SK-N-SH (cell line): Measurements from ENCODE around the gene TUBB3. TPM values are rescaled to one million over a fixed set of nuclear protein-coding genes. Genes with fewer than 3 reads are reported as not detected.

ENCODE experiments used
- CTCF ChIA-PET: fragments of 300-600, 350-600 bp; formaldehyde crosslinking; extraction: SDS; loops from one replicate; lab custom pipeline; 2021; lab: Yijun Ruan, JAX
- POLR2A ChIA-PET: fragments of 350-600 bp; sonication (Branson Sonifier 250); formaldehyde crosslinking; extraction: SDS; loops from one replicate; lab custom pipeline; 2020; ENCODE audit warnings: antibody characterized with exemption, inconsistent platforms; lab: Yijun Ruan, JAX
- DNase-seq: peaks from one replicate; pipeline ENCODE4 v3.0.0; 2012
- H2AFZ ChIP-seq: fragments of 200-600 bp; sonication (generic); 2 replicates; pipeline ENCODE4 v1.8.1; 2016; ENCODE audit warnings: antibody characterized with exemption, mild to moderate bottlenecking, low read depth
- H3F3A ChIP-seq: fragments of 200-600 bp; sonication (generic); replicated peaks from 2 replicates; pipeline ENCODE3; 2016; ENCODE audit warnings: antibody characterized with exemption, mild to moderate bottlenecking; ENCODE audit not compliant: insufficient read depth
- H3K27ac ChIP-seq, 2 experiments: fragments of 200-500 bp in 1 of 2; fragments of 200-600 bp in 1 of 2; sonication (Bioruptor generic) in 1 of 2; sonication (generic), shearing (Covaris generic) in 1 of 2; 2 replicates each; pipeline versions ENCODE4 v1.5.1 to v1.6.1; 2014 to 2016; ENCODE audit warnings: low read depth in 2 of 2, inconsistent platforms in 1 of 2, low read length in 1 of 2, mild to moderate bottlenecking in 1 of 2, mixed read lengths in 1 of 2
- H3K27me3 ChIP-seq: fragments of 200-600 bp; sonication (generic), shearing (Covaris generic); 2 replicates; pipeline ENCODE4 v1.6.1; 2016; ENCODE audit warnings: mixed run types; ENCODE audit not compliant: insufficient read depth
- H3K36me3 ChIP-seq, 2 experiments: fragments of 200-500 bp in 1 of 2; fragments of 200-600 bp in 1 of 2; sonication (Bioruptor generic) in 1 of 2; sonication (generic) in 1 of 2; replicated peaks in 1 of 2; 2 replicates each; pipeline versions ENCODE3 to v1.5.1; 2014 to 2016; ENCODE audit warnings: low read length in 1 of 2, mild to moderate bottlenecking in 1 of 2; ENCODE audit not compliant: insufficient read depth in 2 of 2, control insufficient read depth in 1 of 2
- H3K4me1 ChIP-seq, 2 experiments: fragments of 200-500 bp in 1 of 2; fragments of 200-600 bp in 1 of 2; sonication (Bioruptor generic) in 1 of 2; sonication (generic), shearing (Covaris generic) in 1 of 2; 2 replicates each; pipeline versions ENCODE4 v1.5.1 to v1.6.1; 2014 to 2016; ENCODE audit warnings: low read depth in 1 of 2, low read length in 1 of 2, mixed run types in 1 of 2; ENCODE audit not compliant: insufficient read depth in 2 of 2, control insufficient read depth in 1 of 2
- H3K4me2 ChIP-seq: fragments of 200-600 bp; sonication (generic), shearing (Covaris generic); 2 replicates; pipeline ENCODE4 v1.6.1; 2017; ENCODE audit warnings: mixed run types
- H3K4me3 ChIP-seq, 2 experiments: fragments of 200-500 bp in 1 of 2; fragments of 200-600 bp in 1 of 2; sonication (Bioruptor generic) in 1 of 2; sonication (generic), shearing (Covaris generic) in 1 of 2; 2 replicates each; pipeline versions ENCODE4 v1.5.1 to v1.8.1; 2014 to 2016; ENCODE audit warnings: low read depth in 2 of 2, inconsistent platforms in 1 of 2, low read length in 1 of 2, mild to moderate bottlenecking in 1 of 2, mixed read lengths in 1 of 2, moderate library complexity in 1 of 2
- H3K79me2 ChIP-seq: fragments of 200-600 bp; sonication (generic); 2 replicates; pipeline ENCODE4 v1.8.1; 2017; ENCODE audit warnings: mild to moderate bottlenecking; ENCODE audit not compliant: insufficient read depth
- H3K9ac ChIP-seq: fragments of 200-600 bp; sonication (generic); 2 replicates; pipeline ENCODE4 v1.6.1; 2017; ENCODE audit warnings: mixed run types
- H3K9me2 ChIP-seq: fragments of 200-600 bp; sonication (generic); 2 replicates; pipeline ENCODE4 v1.6.1; 2017; ENCODE audit warnings: mixed run types
- H3K9me3 ChIP-seq: fragments of 200-600 bp; sonication (generic); 2 replicates; pipeline ENCODE4 v1.6.1; 2017; ENCODE audit warnings: mixed run types, mild to moderate bottlenecking, moderate library complexity
- H4K20me1 ChIP-seq: fragments of 200-600 bp; sonication (generic); 2 replicates; pipeline ENCODE4 v1.6.1; 2017; ENCODE audit warnings: mild to moderate bottlenecking, mixed run types; ENCODE audit not compliant: insufficient read depth
- EZH2phosphoT487 ChIP-seq: fragments of 200-600 bp; sonication (generic); IDR thresholded peaks from 2 replicates; pipeline ENCODE4 v1.6.1; 2017; ENCODE audit warnings: low read depth, mixed run types, mild to moderate bottlenecking, antibody characterized with exemption, moderate library complexity, borderline replicate concordance
- FOSL2 ChIP-seq: IDR thresholded peaks from 2 replicates; pipeline ENCODE4 v1.4.0; 2012; ENCODE audit warnings: low read depth, mild to moderate bottlenecking, moderate library complexity, borderline replicate concordance
- FOXJ3 ChIP-seq: sonication (generic); formaldehyde crosslinking; IDR thresholded peaks from 2 replicates; pipeline ENCODE4 v1.5.1; 2020; ENCODE audit warnings: mild to moderate bottlenecking, missing genetic modification reagents
- FOXM1 ChIP-seq: IDR thresholded peaks from 2 replicates; pipeline ENCODE4 v1.4.0; 2012; ENCODE audit warnings: low read depth, mild to moderate bottlenecking
- GATA2 ChIP-seq: sonication (generic); formaldehyde crosslinking; IDR thresholded peaks from 2 replicates; pipeline ENCODE4 v1.5.0; 2020; ENCODE audit warnings: mild to moderate bottlenecking, missing genetic modification reagents
- MXI1 ChIP-seq: IDR thresholded peaks from 2 replicates; pipeline ENCODE4 v1.6.1; 2012; ENCODE audit warnings: mild to moderate bottlenecking, low read depth, low read length, improper control_type of control experiment
- NRF1 ChIP-seq: IDR thresholded peaks from 2 replicates; pipeline ENCODE4 v1.6.1; 2012; ENCODE audit warnings: low read depth, mild to moderate bottlenecking, low read length
- POLR2AphosphoS5 ChIP-seq: IDR thresholded peaks from 2 replicates; pipeline ENCODE4 v1.6.1; 2012; ENCODE audit warnings: low read depth, low read length
- RAD21 ChIP-seq: IDR thresholded peaks from 2 replicates; pipeline ENCODE4 v1.6.1; 2012; ENCODE audit warnings: mild to moderate bottlenecking, low read length
- RCOR1 ChIP-seq: fragments of 150-350 bp; IDR thresholded peaks from 2 replicates; pipeline ENCODE4 v1.6.1; 2017; ENCODE audit warnings: antibody characterized with exemption, low read length
- RXRA ChIP-seq: IDR thresholded peaks from 2 replicates; pipeline ENCODE4 v1.4.0; 2012; ENCODE audit warnings: low read depth, mild to moderate bottlenecking, borderline replicate concordance
- SMC3 ChIP-seq: IDR thresholded peaks from 2 replicates; pipeline ENCODE4 v1.6.1; 2012; ENCODE audit warnings: low read depth, low read length, improper control_type of control experiment
- TCF12 ChIP-seq: IDR thresholded peaks from 2 replicates; pipeline ENCODE4 v1.4.0; 2012
- USF2 ChIP-seq: fragments of 150-350 bp; IDR thresholded peaks from 2 replicates; pipeline ENCODE4 v1.6.1; 2017; ENCODE audit warnings: antibody characterized with exemption, low read length, low read depth, borderline replicate concordance
- YY1 ChIP-seq: IDR thresholded peaks from 2 replicates; pipeline ENCODE4 v1.4.0; 2012; ENCODE audit warnings: low read depth, mild to moderate bottlenecking
- WGBS: methylation state at CpG from one replicate; pipeline ENCODE4 v1.1.6; 2017; ENCODE audit warnings: low lambda C conversion rate; 5-methylcytosine and 5-hydroxymethylcytosine counted together
- polyA plus RNA-seq, 3 experiments: library from polyadenylated mRNA; depleted of rRNA; stranded (reverse); fragments of >200 nt; gene quantifications; 2 replicates each; pipeline ENCODE4 v1.2.3, GENCODE V29; 2012
- TF ChIP-seq, protein P1 (sequence below): IDR thresholded peaks from 2 replicates; pipeline ENCODE4 v1.4.0; 2012; ENCODE audit warnings: low read depth, borderline replicate concordance
- TF ChIP-seq, protein P2 (sequence below): IDR thresholded peaks from 2 replicates; pipeline ENCODE4 v1.6.1; 2012; ENCODE audit warnings: mild to moderate bottlenecking, low read depth, low read length, moderate library complexity
- TF ChIP-seq, protein P3 (sequence below): IDR thresholded peaks from 2 replicates; pipeline ENCODE4 v1.4.0; 2012; ENCODE audit warnings: low read depth

TUBB3 gene
- polyA plus RNA-seq, 1 of the 3 experiments (the other 2 are of a cell fraction): 428 TPM

DNA sequence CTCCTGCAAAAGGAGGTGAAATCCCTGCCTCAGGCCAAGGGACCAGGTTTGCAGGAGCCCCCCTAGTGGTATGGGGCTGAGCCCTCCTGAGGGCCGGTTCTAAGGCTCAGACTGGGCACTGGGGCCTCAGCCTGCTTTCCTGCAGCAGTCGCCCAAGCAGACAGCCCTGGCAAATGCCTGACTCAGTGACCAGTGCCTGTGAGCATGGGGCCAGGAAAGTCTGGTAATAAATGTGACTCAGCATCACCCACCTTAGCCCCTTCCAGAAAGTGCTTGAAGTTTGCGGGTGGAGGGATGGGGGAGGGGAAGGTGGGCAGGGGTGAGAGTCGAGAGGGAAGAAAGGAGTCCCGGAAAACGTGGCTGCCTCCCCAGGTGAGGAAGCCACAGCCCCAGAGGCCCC is 2.4 kb upstream of the TUBB3 start:
- no peak overlapping the region for H2AFZ ChIP-seq
- no peaks in the 10 kb centered on the region for H3K9me3 ChIP-seq
- H3K9me2 ChIP-seq: no peaks in the 10 kb centered on the region
- ChIA-PET POLR2A (no interaction called here), CTCF (interaction anchor here (1.6 to 6.1 kb wide), 2 partner anchors 11 to 60 kb away, joined by 3 to 53 read pairs; no protein-coding TSS in a partner anchor)
- H3K27ac ChIP-seq: peak overlapping the region; percentile 97 to 100
- no peaks in the 10 kb centered on the region for H3K36me3 ChIP-seq
- peaks cover 29% of the 10 kb centered on the region for H3K79me2 ChIP-seq
- peaks cover 34% of the 10 kb centered on the region for H3F3A ChIP-seq
- peaks cover 24% of the 10 kb centered on the region for H4K20me1 ChIP-seq
- no peaks in the 10 kb centered on the region for H3K27me3 ChIP-seq
- no peak overlapping the region for H3K4me3 ChIP-seq
- no peak for DNase-seq
- WGBS: 72% methylated on average over 6 of the region's 6 CpGs
- peaks cover 12 to 47% of the 10 kb centered on the region in 2 experiments; a peak in 3 of 4 replicates for H3K4me1 ChIP-seq
- TF ChIP-seq RXRA (no peak), FOXJ3 (CRISPR knock-in tag) (no peak), RAD21 (no peak), YY1 (no peak), MXI1 (no peak), RCOR1 (no peak), FOSL2 (no peak), FOXM1 (no peak), USF2 (no peak), SMC3 (no peak), NRF1 (no peak), TCF12 (no peak), POLR2AphosphoS5 (no peak), EZH2phosphoT487 (no peak), GATA2 (CRISPR knock-in tag) (no peak)
- TF ChIP-seq, protein P1, sequence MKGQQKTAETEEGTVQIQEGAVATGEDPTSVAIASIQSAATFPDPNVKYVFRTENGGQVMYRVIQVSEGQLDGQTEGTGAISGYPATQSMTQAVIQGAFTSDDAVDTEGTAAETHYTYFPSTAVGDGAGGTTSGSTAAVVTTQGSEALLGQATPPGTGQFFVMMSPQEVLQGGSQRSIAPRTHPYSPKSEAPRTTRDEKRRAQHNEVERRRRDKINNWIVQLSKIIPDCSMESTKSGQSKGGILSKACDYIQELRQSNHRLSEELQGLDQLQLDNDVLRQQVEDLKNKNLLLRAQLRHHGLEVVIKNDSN: no peak
- TF ChIP-seq, protein P2, sequence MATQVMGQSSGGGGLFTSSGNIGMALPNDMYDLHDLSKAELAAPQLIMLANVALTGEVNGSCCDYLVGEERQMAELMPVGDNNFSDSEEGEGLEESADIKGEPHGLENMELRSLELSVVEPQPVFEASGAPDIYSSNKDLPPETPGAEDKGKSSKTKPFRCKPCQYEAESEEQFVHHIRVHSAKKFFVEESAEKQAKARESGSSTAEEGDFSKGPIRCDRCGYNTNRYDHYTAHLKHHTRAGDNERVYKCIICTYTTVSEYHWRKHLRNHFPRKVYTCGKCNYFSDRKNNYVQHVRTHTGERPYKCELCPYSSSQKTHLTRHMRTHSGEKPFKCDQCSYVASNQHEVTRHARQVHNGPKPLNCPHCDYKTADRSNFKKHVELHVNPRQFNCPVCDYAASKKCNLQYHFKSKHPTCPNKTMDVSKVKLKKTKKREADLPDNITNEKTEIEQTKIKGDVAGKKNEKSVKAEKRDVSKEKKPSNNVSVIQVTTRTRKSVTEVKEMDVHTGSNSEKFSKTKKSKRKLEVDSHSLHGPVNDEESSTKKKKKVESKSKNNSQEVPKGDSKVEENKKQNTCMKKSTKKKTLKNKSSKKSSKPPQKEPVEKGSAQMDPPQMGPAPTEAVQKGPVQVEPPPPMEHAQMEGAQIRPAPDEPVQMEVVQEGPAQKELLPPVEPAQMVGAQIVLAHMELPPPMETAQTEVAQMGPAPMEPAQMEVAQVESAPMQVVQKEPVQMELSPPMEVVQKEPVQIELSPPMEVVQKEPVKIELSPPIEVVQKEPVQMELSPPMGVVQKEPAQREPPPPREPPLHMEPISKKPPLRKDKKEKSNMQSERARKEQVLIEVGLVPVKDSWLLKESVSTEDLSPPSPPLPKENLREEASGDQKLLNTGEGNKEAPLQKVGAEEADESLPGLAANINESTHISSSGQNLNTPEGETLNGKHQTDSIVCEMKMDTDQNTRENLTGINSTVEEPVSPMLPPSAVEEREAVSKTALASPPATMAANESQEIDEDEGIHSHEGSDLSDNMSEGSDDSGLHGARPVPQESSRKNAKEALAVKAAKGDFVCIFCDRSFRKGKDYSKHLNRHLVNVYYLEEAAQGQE: no peak
- TF ChIP-seq, protein P3, sequence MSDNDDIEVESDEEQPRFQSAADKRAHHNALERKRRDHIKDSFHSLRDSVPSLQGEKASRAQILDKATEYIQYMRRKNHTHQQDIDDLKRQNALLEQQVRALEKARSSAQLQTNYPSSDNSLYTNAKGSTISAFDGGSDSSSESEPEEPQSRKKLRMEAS: no peak
- TF ChIP-seq, all 33 proteins: peak for 0
- Histone ChIP-seq H3K4me2 (peak overlapping the region; percentile 93), H3K9ac (0 out of 2 replicates have a peak overlapping the region, but pooled peaks have one; percentile 96)
